Mononuclear cell (primary cell): ENCODE results near the gene ACAN. TPM values are rescaled to one million over a fixed set of nuclear protein-coding genes. Genes with fewer than 3 reads are reported as not detected.

ENCODE experiments used
- H3K27me3 ChIP-seq: 2 replicates; pipeline ENCODE4 v1.6.0; 2011; ENCODE audit warnings: low read length, control low read depth; ENCODE audit not compliant: insufficient read depth
- H3K4me1 ChIP-seq: 2 replicates; pipeline ENCODE4 v1.5.1; 2011; ENCODE audit warnings: mild to moderate bottlenecking, low read length, control low read depth; ENCODE audit not compliant: insufficient read depth
- H3K4me3 ChIP-seq: 2 replicates; pipeline ENCODE4 v1.5.1; 2011; ENCODE audit warnings: mild to moderate bottlenecking, low read length, moderate library complexity
- H3K9me3 ChIP-seq: 2 replicates; pipeline ENCODE4 v1.5.1; 2011; ENCODE audit warnings: low read depth, mild to moderate bottlenecking, control low read depth, low read length
- total RNA-seq: library from RNA; depleted of rRNA; stranded (reverse); fragments of >200 nt; gene quantifications from one replicate; pipeline ENCODE4 v1.2.3, GENCODE V29; 2012

The ACAN gene
- total RNA-seq, 1 donor, result under 0.01 TPM

DNA sequence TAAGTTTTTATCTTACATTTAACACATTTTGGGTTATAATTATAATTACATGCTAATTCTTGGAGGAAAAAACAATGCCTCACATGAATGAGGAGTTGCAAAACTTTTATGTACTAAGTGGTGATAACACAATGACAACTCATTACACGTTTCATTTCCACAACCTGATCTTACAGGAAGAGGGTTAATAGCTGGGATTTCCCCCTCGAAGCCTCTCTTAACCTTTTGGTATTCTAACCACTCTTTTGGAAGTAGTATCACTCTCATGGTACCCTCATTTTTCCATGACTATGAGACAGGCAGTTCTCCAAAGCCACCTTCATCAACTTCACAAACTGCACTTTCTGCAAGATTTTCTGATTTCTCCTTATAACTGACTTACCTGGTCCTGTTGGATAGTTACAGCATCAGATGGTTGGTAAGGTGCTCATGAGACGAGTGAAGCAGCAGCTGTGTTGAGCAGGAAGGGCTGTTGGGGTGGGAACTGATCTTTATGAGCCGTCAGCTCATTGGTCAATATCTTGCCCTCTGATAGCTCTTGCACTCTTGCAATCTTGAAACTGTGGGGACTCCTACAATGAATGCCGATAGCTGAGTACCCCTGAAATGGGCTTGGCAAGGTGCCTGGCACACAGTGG lies 41.6 kb downstream of the ACAN start:
- no peaks in the 10 kb centered on the region for H3K27me3 ChIP-seq
- no peaks in the 10 kb centered on the region for H3K9me3 ChIP-seq
- H3K4me1 ChIP-seq, result no peaks in the 10 kb centered on the region
- no peak overlapping the region for H3K4me3 ChIP-seq

DNA sequence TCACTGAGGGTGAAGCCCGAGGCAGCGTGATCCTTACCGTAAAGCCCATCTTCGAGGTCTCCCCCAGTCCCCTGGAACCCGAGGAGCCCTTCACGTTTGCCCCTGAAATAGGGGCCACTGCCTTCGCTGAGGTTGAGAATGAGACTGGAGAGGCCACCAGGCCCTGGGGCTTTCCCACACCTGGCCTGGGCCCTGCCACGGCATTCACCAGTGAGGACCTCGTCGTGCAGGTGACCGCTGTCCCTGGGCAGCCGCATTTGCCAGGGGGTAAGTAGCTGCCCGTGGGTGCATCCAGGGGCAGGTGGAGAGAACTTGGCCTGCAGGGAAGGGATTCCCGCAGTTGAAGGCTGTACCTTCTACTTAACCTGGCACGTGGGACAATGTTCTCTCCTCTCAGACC lies 42.4 kb downstream of the ACAN start:
- Histone ChIP-seq H3K27me3 (no peaks in the 10 kb centered on the region), H3K4me1 (no peaks in the 10 kb centered on the region), H3K9me3 (no peaks in the 10 kb centered on the region), H3K4me3 (no peak overlapping the region)

DNA sequence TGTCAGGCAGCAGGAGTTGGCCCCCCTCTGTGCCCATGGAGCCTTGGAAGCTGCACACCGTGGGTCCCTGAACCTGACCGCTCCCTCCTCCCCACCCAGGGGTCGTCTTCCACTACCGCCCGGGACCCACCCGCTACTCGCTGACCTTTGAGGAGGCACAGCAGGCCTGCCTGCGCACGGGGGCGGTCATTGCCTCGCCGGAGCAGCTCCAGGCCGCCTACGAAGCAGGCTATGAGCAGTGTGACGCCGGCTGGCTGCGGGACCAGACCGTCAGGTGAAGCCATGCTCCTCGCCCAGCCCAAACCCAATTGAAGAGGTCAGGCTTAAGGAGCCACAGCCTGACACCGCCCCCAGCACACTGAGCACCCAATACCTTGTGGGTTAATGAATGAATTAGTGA lies 43.9 kb downstream of the ACAN start:
- Histone ChIP-seq H3K4me1 (no peaks in the 10 kb centered on the region), H3K9me3 (no peaks in the 10 kb centered on the region), H3K27me3 (no peaks in the 10 kb centered on the region), H3K4me3 (no peak overlapping the region)

- Histone ChIP-seq H3K4me3 (no peak overlapping the region), H3K9me3 (no peaks in the 10 kb centered on the region), H3K27me3 (no peaks in the 10 kb centered on the region), H3K4me1 (no peaks in the 10 kb centered on the region)
These were observed 45.0 kb downstream of the ACAN start for GRCh38 chr15:88848203-88848602.

GRCh38 chr15:88849376-88850072 lies 46.3 kb downstream of the ACAN start:
- no peak overlapping the region for H3K4me3 ChIP-seq
- H3K27me3 ChIP-seq, result no peaks in the 10 kb centered on the region
- no peaks in the 10 kb centered on the region for H3K4me1 ChIP-seq
- H3K9me3 ChIP-seq, result no peaks in the 10 kb centered on the region

DNA sequence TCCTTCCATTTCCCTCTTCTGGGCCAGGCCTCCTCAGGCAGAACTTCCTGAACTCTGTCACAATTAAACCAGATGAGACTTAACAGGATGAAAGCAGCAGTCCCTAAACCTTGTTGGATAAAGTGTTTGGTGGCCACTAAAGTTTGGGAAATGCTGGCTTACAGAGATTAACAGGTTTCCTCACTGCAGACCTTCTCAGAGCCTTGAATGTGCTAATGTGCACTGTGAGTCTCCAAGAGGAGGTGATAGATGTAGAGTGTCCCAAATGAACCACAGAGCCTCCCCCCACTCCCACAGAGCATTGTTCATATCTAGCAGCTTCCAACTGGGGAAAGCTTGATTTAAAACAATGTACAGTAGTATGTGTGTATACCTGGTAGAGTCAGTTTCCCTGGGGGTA lies 49.2 kb downstream of the ACAN start:
- H3K4me1 ChIP-seq, result no peaks in the 10 kb centered on the region
- no peaks in the 10 kb centered on the region for H3K27me3 ChIP-seq

DNA sequence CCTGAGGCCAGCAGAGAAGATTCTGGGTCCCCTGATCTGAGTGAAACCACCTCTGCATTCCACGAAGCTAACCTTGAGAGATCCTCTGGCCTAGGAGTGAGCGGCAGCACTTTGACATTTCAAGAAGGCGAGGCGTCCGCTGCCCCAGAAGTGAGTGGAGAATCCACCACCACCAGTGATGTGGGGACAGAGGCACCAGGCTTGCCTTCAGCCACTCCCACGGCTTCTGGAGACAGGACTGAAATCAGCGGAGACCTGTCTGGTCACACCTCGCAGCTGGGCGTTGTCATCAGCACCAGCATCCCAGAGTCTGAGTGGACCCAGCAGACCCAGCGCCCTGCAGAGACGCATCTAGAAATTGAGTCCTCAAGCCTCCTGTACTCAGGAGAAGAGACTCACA lies 55.7 kb downstream of the ACAN start:
- no peak overlapping the region for H3K4me3 ChIP-seq
- H3K9me3 ChIP-seq, result no peaks in the 10 kb centered on the region
- H3K27me3 ChIP-seq, result no peaks in the 10 kb centered on the region
- no peaks in the 10 kb centered on the region for H3K4me1 ChIP-seq

More for the DNA sequence above, 49.2 kb downstream of the ACAN start:
- Histone ChIP-seq H3K9me3 (no peaks in the 10 kb centered on the region), H3K4me3 (no peak overlapping the region)

DNA sequence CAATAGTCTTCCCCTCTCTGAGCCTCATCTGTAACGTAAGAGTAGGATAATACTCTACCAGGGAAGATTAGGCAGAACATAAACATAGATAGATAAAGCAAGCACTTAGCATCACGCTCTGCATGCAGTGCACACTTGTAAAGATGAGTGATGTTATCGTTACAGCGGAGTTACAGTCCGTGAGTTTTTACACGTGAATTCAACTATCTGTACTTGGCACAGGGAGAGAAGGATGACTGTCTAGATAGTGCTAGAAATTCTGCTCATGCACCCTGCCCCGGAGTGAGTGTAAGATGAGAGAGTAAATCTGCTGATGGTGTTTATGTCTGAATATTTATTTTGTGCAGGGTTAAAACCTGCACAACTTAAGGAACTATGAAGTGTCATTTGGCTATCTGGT lies 56.3 kb downstream of the ACAN start:
- Histone ChIP-seq H3K4me1 (no peaks in the 10 kb centered on the region), H3K9me3 (no peaks in the 10 kb centered on the region), H3K4me3 (no peak overlapping the region), H3K27me3 (no peaks in the 10 kb centered on the region)

GRCh38 chr15:88860212-88860611 lies 57.0 kb downstream of the ACAN start:
- no peaks in the 10 kb centered on the region for H3K4me1 ChIP-seq
- no peaks in the 10 kb centered on the region for H3K27me3 ChIP-seq
- no peaks in the 10 kb centered on the region for H3K9me3 ChIP-seq
- H3K4me3 ChIP-seq, result no peak overlapping the region

GRCh38 chr15:88863412-88863811 lies 60.2 kb downstream of the ACAN start:
- H3K4me1 ChIP-seq, result no peaks in the 10 kb centered on the region
- no peaks in the 10 kb centered on the region for H3K27me3 ChIP-seq
- H3K9me3 ChIP-seq, result no peaks in the 10 kb centered on the region
- H3K4me3 ChIP-seq, result no peak overlapping the region

GRCh38 chr15:88864861-88865497 lies 61.7 kb downstream of the ACAN start:
- Histone ChIP-seq H3K4me3 (no peak overlapping the region), H3K9me3 (no peaks in the 10 kb centered on the region), H3K27me3 (no peaks in the 10 kb centered on the region), H3K4me1 (no peaks in the 10 kb centered on the region)

GRCh38 chr15:88865498-88866099 lies 62.4 kb downstream of the ACAN start:
- Histone ChIP-seq H3K9me3 (no peaks in the 10 kb centered on the region), H3K27me3 (no peaks in the 10 kb centered on the region), H3K4me3 (no peak overlapping the region), H3K4me1 (no peaks in the 10 kb centered on the region)

DNA sequence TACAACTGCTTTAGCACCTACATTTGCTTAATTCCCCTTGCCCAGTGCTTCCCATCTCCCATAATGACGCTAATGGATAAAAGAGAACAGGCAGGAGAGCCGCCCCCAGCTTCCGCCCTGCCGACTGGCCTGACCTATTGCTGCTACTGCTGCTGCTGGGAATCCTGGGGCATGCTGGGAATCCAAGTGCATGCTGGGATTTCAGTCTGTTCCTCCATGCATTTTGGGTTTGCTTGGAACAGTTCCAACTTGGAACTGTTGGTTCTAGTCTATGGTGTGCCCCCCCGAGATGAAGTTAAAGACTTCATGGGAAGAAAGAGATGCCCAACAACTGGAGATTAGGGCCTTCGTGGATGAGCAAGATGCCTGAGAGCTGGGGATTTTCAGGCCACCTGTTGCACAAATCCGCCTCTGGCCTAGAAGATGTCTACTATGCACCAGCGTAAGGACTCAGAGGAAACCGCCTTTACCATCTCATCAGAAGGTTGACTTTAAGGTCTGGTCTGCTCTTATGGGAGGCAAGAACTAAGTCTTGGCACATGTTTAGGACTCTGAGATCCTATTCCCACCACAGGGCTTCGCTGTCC lies 63.2 kb downstream of the ACAN start:
- Histone ChIP-seq H3K9me3 (no peaks in the 10 kb centered on the region), H3K4me3 (no peak overlapping the region), H3K4me1 (no peaks in the 10 kb centered on the region), H3K27me3 (no peaks in the 10 kb centered on the region)

DNA sequence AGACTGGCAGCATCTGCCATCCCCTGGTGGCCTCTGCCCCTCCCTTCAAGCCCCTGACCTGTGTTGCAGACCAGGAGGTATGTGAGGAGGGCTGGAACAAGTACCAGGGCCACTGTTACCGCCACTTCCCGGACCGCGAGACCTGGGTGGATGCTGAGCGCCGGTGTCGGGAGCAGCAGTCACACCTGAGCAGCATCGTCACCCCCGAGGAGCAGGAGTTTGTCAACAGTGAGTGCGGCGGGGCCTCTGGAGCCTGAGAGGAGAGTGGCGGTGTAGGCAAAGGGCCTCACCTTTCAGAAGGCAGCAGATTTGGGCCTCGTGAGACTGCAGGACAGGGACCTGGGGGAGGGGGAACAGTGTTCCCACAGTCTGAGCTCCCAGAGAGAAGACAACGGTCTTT lies 68.1 kb downstream of the ACAN start:
- H3K4me3 ChIP-seq, result no peak overlapping the region
- no peaks in the 10 kb centered on the region for H3K4me1 ChIP-seq
- no peaks in the 10 kb centered on the region for H3K27me3 ChIP-seq
- H3K9me3 ChIP-seq, result no peaks in the 10 kb centered on the region

DNA sequence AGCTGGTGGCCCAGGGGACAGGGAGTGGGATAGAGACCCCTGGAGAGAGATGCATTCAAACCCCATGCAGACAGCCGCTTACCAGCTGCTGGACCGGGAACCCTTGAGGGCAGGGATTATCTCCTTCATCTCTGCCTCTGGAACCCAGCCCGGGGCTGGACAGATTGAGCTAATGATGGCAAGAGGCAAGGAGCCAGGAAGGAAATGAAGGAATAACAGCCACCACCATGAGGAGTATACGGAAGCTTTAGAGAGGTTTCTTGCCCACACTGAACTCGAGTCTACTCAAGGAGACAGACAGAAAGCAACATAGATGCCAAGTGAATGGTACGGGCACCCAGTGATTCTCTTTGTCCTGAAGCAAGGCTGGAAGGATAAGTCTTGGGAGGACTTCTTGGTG lies 68.9 kb downstream of the ACAN start:
- Histone ChIP-seq H3K27me3 (no peaks in the 10 kb centered on the region), H3K9me3 (no peaks in the 10 kb centered on the region), H3K4me1 (no peaks in the 10 kb centered on the region), H3K4me3 (no peak overlapping the region)
